Mucosa of rectum (tissue), 2 donors: ENCODE data around the gene DOCK3.

ENCODE experiments used
- H3K27ac ChIP-seq, 2 donors: one replicate each; pipeline ENCODE4 v1.7.0; 2013; ENCODE audit warnings: inconsistent platforms in 2 of 2, low read depth in 2 of 2, low read length in 2 of 2
- H3K27me3 ChIP-seq, 2 donors: one replicate each; pipeline ENCODE4 v1.7.0; 2013; ENCODE audit warnings: low read length in 2 of 2; ENCODE audit not compliant: control insufficient read depth in 2 of 2, insufficient read depth in 2 of 2
- H3K36me3 ChIP-seq, 2 donors: one replicate each; pipeline ENCODE4 v1.7.0; 2013; ENCODE audit warnings: low read length in 2 of 2; ENCODE audit not compliant: control insufficient read depth in 2 of 2, insufficient read depth in 2 of 2
- H3K4me1 ChIP-seq, 2 donors: one replicate each; pipeline ENCODE4 v1.7.0; 2013; ENCODE audit warnings: low read length in 2 of 2, mild to moderate bottlenecking in 1 of 2; ENCODE audit not compliant: control insufficient read depth in 2 of 2, insufficient read depth in 2 of 2
- H3K4me3 ChIP-seq, 2 donors: one replicate each; pipeline ENCODE4 v1.7.0; 2013; ENCODE audit warnings: low read length in 2 of 2
- H3K9ac ChIP-seq, 2 donors: one replicate each; pipeline ENCODE4 v1.7.0; 2013; ENCODE audit warnings: low read length in 2 of 2, low read depth in 1 of 2, mild to moderate bottlenecking in 1 of 2
- H3K9me3 ChIP-seq, 2 donors: one replicate each; pipeline ENCODE4 v1.7.0; 2013; ENCODE audit warnings: low read length in 2 of 2; ENCODE audit not compliant: control insufficient read depth in 2 of 2
- donor health status: healthy.
- donor health status: Normal muscosa, but diverticular disease.

DOCK3 gene

GRCh38 chr3:50651445-50651844, 23.3 kb upstream of the DOCK3 start:
- Histone ChIP-seq H3K4me1 (no peaks in the 10 kb centered on the region), H3K36me3 (peaks cover 14 to 19% of the 10 kb centered on the region in 2 donors), H3K27ac (no peak overlapping the region)

GRCh38 chr3:50651920-50652529, 22.7 kb upstream of the DOCK3 start:
- no peaks in the 10 kb centered on the region for H3K9me3 ChIP-seq
- H3K27me3 ChIP-seq = no peaks in the 10 kb centered on the region
- H3K4me3 ChIP-seq = no peak overlapping the region
- H3K4me1 ChIP-seq = no peaks in the 10 kb centered on the region
- peaks cover 9 to 15% of the 10 kb centered on the region in 2 donors for H3K36me3 ChIP-seq
- no peak overlapping the region for H3K27ac ChIP-seq
- no peak overlapping the region for H3K9ac ChIP-seq

More at GRCh38 chr3:50651445-50651844, 23.3 kb upstream of the DOCK3 start:
- Histone ChIP-seq H3K9me3 (no peaks in the 10 kb centered on the region), H3K27me3 (no peaks in the 10 kb centered on the region), H3K4me3 (no peak overlapping the region), H3K9ac (no peak overlapping the region)

- no peaks in the 10 kb centered on the region for H3K27me3 ChIP-seq
- H3K4me1 ChIP-seq = no peaks in the 10 kb centered on the region
- H3K9ac ChIP-seq = no peak overlapping the region
- H3K36me3 ChIP-seq = peaks cover 2 to 9% of the 10 kb centered on the region in 2 donors
- no peak overlapping the region for H3K27ac ChIP-seq
- no peaks in the 10 kb centered on the region for H3K9me3 ChIP-seq
- no peak overlapping the region for H3K4me3 ChIP-seq
Observed at GRCh38 chr3:50652709-50653108, 22.0 kb upstream of the DOCK3 start.

GRCh38 chr3:50653937-50654595, 20.7 kb upstream of the DOCK3 start:
- Histone ChIP-seq H3K4me1 (no peaks in the 10 kb centered on the region), H3K27ac (no peak overlapping the region), H3K4me3 (no peak overlapping the region), H3K27me3 (no peaks in the 10 kb centered on the region), H3K9me3 (no peaks in the 10 kb centered on the region), H3K9ac (no peak overlapping the region), H3K36me3 (no peaks in the 10 kb centered on the region)

GRCh38 chr3:50655009-50655830, 19.5 kb upstream of the DOCK3 start:
- no peak overlapping the region for H3K9ac ChIP-seq
- no peaks in the 10 kb centered on the region for H3K4me1 ChIP-seq
- no peak overlapping the region for H3K27ac ChIP-seq
- no peaks in the 10 kb centered on the region for H3K27me3 ChIP-seq
- no peaks in the 10 kb centered on the region for H3K9me3 ChIP-seq
- H3K36me3 ChIP-seq = no peaks in the 10 kb centered on the region
- H3K4me3 ChIP-seq = no peak overlapping the region

GRCh38 chr3:50656417-50657195, 18.1 kb upstream of the DOCK3 start:
- Histone ChIP-seq H3K27ac (no peak overlapping the region), H3K4me3 (no peak overlapping the region)

GRCh38 chr3:50657407-50657806, 17.3 kb upstream of the DOCK3 start:
- Histone ChIP-seq H3K9ac (no peak overlapping the region), H3K27me3 (no peaks in the 10 kb centered on the region), H3K36me3 (no peaks in the 10 kb centered on the region), H3K9me3 (no peaks in the 10 kb centered on the region), H3K4me3 (no peak overlapping the region), H3K4me1 (no peaks in the 10 kb centered on the region), H3K27ac (no peak overlapping the region)

More at GRCh38 chr3:50656417-50657195, 18.1 kb upstream of the DOCK3 start:
- H3K27me3 ChIP-seq = no peaks in the 10 kb centered on the region
- H3K36me3 ChIP-seq = no peaks in the 10 kb centered on the region
- no peaks in the 10 kb centered on the region for H3K4me1 ChIP-seq
- no peak overlapping the region for H3K9ac ChIP-seq
- no peaks in the 10 kb centered on the region for H3K9me3 ChIP-seq

- no peak overlapping the region for H3K4me3 ChIP-seq
- no peak overlapping the region for H3K9ac ChIP-seq
- H3K4me1 ChIP-seq = no peaks in the 10 kb centered on the region
- H3K9me3 ChIP-seq = no peaks in the 10 kb centered on the region
- H3K36me3 ChIP-seq = no peaks in the 10 kb centered on the region
- H3K27ac ChIP-seq = no peak overlapping the region
- no peaks in the 10 kb centered on the region for H3K27me3 ChIP-seq
Observed at GRCh38 chr3:50657816-50658215, 16.9 kb upstream of the DOCK3 start.

GRCh38 chr3:50658416-50658815, 16.3 kb upstream of the DOCK3 start:
- Histone ChIP-seq H3K9ac (no peak overlapping the region), H3K27ac (no peak overlapping the region)

More at GRCh38 chr3:50658416-50658815, 16.3 kb upstream of the DOCK3 start:
- Histone ChIP-seq H3K4me3 (no peak overlapping the region), H3K9me3 (no peaks in the 10 kb centered on the region), H3K4me1 (no peaks in the 10 kb centered on the region), H3K36me3 (no peaks in the 10 kb centered on the region), H3K27me3 (no peaks in the 10 kb centered on the region)
